GM23248 (cell line): ENCODE results near the gene ANO10. TPM values are rescaled to one million over a fixed set of nuclear protein-coding genes. Genes with fewer than 3 reads are reported as not detected.
A peak's percentile ranks its signal among the peaks of the same experiment; 100 is the strongest.
"Not testable (repeated sequence)": the region's sequence is repeated elsewhere in the genome, so short reads cannot be mapped to it uniquely, and the experiment has no call there.

Experiments used
- DNase-seq: peaks from one replicate; pipeline ENCODE4 v3.0.0-alpha.2; 2015
- H2AFZ ChIP-seq: fragments of 200-600 bp; sonication (generic); 2 replicates; pipeline ENCODE4 v1.6.1; 2016; ENCODE audit warnings: antibody characterized with exemption
- H3F3A ChIP-seq: fragments of 200-600 bp; sonication (generic); 2 replicates; pipeline ENCODE4 v1.6.1; 2016; ENCODE audit warnings: mild to moderate bottlenecking, antibody characterized with exemption, mixed run types; ENCODE audit not compliant: insufficient read depth
- H3K27ac ChIP-seq: fragments of 200-600 bp; sonication (generic); 2 replicates; pipeline ENCODE4 v1.5.1; 2016; ENCODE audit warnings: mild to moderate bottlenecking
- H3K27me3 ChIP-seq: fragments of 200-600 bp; sonication (generic); replicated peaks from 2 replicates; pipeline ENCODE4 v1.6.1; 2016; ENCODE audit warnings: mild to moderate bottlenecking; ENCODE audit not compliant: insufficient read depth
- H3K36me3 ChIP-seq: fragments of 200-600 bp; sonication (generic); 2 replicates; pipeline ENCODE4 v1.6.1; 2016; ENCODE audit warnings: low read depth, mild to moderate bottlenecking
- H3K4me1 ChIP-seq: fragments of 200-600 bp; sonication (generic); 2 replicates; pipeline ENCODE4 v1.6.1; 2016; ENCODE audit warnings: mild to moderate bottlenecking; ENCODE audit not compliant: insufficient read depth
- H3K4me2 ChIP-seq: fragments of 200-600 bp; sonication (generic); one replicate; pipeline ENCODE4 v1.6.1; 2016; ENCODE audit warnings: mild to moderate bottlenecking; ENCODE audit not compliant: unreplicated experiment
- H3K4me3 ChIP-seq: fragments of 200-600 bp; sonication (generic); 2 replicates; pipeline ENCODE4 v1.5.1; 2016; ENCODE audit warnings: mild to moderate bottlenecking
- H3K79me2 ChIP-seq: fragments of 200-600 bp; sonication (generic); 2 replicates; pipeline ENCODE4 v1.6.1; 2016; ENCODE audit warnings: mild to moderate bottlenecking; ENCODE audit not compliant: insufficient read depth
- H3K9ac ChIP-seq: fragments of 200-600 bp; sonication (generic); 2 replicates; pipeline ENCODE4 v1.6.1; 2016; ENCODE audit warnings: mild to moderate bottlenecking
- H3K9me2 ChIP-seq: fragments of 200-600 bp; sonication (generic); 2 replicates; pipeline ENCODE4 v1.6.1; 2016; ENCODE audit warnings: mixed run types, mild to moderate bottlenecking, moderate library complexity; ENCODE audit not compliant: insufficient read depth
- H3K9me3 ChIP-seq: fragments of 200-600 bp; sonication (generic); one replicate; pipeline ENCODE4 v1.6.1; 2017; ENCODE audit warnings: low read depth
- H4K20me1 ChIP-seq: fragments of 200-600 bp; sonication (generic); 2 replicates; pipeline ENCODE4 v1.6.0; 2016; ENCODE audit not compliant: insufficient read depth
- EZH2 ChIP-seq: fragments of 200-600 bp; sonication (generic); IDR thresholded peaks from 2 replicates; pipeline ENCODE4 v1.6.1; 2018; ENCODE audit warnings: antibody characterized with exemption, mild to moderate bottlenecking; ENCODE audit not compliant: insufficient read depth, poor library complexity, severe bottlenecking
- EZH2phosphoT487 ChIP-seq: fragments of 200-600 bp; sonication (generic); IDR thresholded peaks from 2 replicates; pipeline ENCODE4 v1.6.1; 2018; ENCODE audit warnings: antibody characterized with exemption, moderate library complexity, mild to moderate bottlenecking, low read depth; ENCODE audit not compliant: insufficient read depth
- WGBS, 2 experiments: methylation state at CpG; one replicate each; pipeline ENCODE4 v1.1.6; 2015 to 2017; ENCODE audit warnings: low lambda C conversion rate in 2 of 2, low coverage in 1 of 2; ENCODE audit errors: missing lambda C conversion rate in 2 of 2; 5-methylcytosine and 5-hydroxymethylcytosine counted together
- in situ Hi-C: fragments of 300-500 bp; cut with MboI; formaldehyde crosslinking; loops from 2 replicates; pipeline ENCODE4 v1.15.0; 2020
- polyA plus RNA-seq: library from polyadenylated mRNA; unstranded; fragments of >200 nt; fragmentation: Nextera tagmentation; extraction: Ambion mirVana; gene quantifications from 2 replicates; pipeline ENCODE4 v1.2.1, GENCODE V29; 2016
- total RNA-seq: library from RNA; depleted of rRNA; stranded (reverse); fragments of >200 nt; shearing (Covaris generic); gene quantifications from 2 replicates; pipeline ENCODE4 v1.2.3, GENCODE V29; 2014

The ANO10 gene
- total and polyA plus RNA-seq, 2 experiments from 2014 or later, result 51.1 to 73.2 TPM

- no peaks in the 10 kb centered on the region for H3K9me3 ChIP-seq
- in situ Hi-C loops, result loop anchor here (10.0 kb wide), 1 partner anchor 333 kb away; no protein-coding TSS in a partner anchor
- no peak overlapping the region for H3K4me3 ChIP-seq
- H3K4me2 ChIP-seq, result no peak overlapping the region
- no peaks in the 10 kb centered on the region for H4K20me1 ChIP-seq
- H3K9me2 ChIP-seq, result no peaks in the 10 kb centered on the region
- peak overlapping the region; percentile 23 for H3K27ac ChIP-seq
- peaks cover 12% of the 10 kb centered on the region; the same call in 1 of the 2 replicates for H3F3A ChIP-seq
- peaks cover 18% of the 10 kb centered on the region for H3K4me1 ChIP-seq
- H3K79me2 ChIP-seq, result no peaks in the 10 kb centered on the region
- TF ChIP-seq EZH2 (no peak), EZH2phosphoT487 (no peak)
- H3K36me3 ChIP-seq, result no peaks in the 10 kb centered on the region
- H2AFZ ChIP-seq, result 0 out of 2 replicates have a peak overlapping the region, but pooled peaks have one; percentile 8
- peak; percentile 9 for DNase-seq
- no peaks in the 10 kb centered on the region for H3K27me3 ChIP-seq
- H3K9ac ChIP-seq, result no peak overlapping the region
Observed at GRCh38 chr3:43497422-43497821, 124.4 kb downstream of the ANO10 start.

GRCh38 chr3:43496740-43497375 is 125.0 kb downstream of the ANO10 start:
- in situ Hi-C loops, result loop anchor here (10.0 kb wide), 1 partner anchor 332 kb away; no protein-coding TSS in a partner anchor
- Histone ChIP-seq H3K9me3 (no peaks in the 10 kb centered on the region), H3K27ac (peak overlapping the region; percentile 23), H3K9me2 (no peaks in the 10 kb centered on the region), H3K9ac (no peak overlapping the region), H3K4me3 (no peak overlapping the region), H3K36me3 (no peaks in the 10 kb centered on the region), H3F3A (peaks cover 12% of the 10 kb centered on the region; the same call in 1 of the 2 replicates), H3K4me1 (peaks cover 18% of the 10 kb centered on the region), H3K79me2 (no peaks in the 10 kb centered on the region), H4K20me1 (no peaks in the 10 kb centered on the region), H2AFZ (peak overlapping the region; percentile 47; the same call in 1 of the 2 replicates), H3K4me2 (no peak overlapping the region), H3K27me3 (no peaks in the 10 kb centered on the region)
- DNase-seq, result peak; percentile 36
- TF ChIP-seq EZH2 (no peak), EZH2phosphoT487 (no peak)
- 96 to 97% methylated on average over 3 of the region's 3 CpGs for WGBS, 2 experiments

GRCh38 chr3:43492932-43493331 is 128.9 kb downstream of the ANO10 start:
- in situ Hi-C loops, result loop anchor here (10.0 kb wide), 1 partner anchor 328 kb away; no protein-coding TSS in a partner anchor

GRCh38 chr3:43491807-43492206 is 130.0 kb downstream of the ANO10 start:
- H3K27me3 ChIP-seq, H3K9ac ChIP-seq, H3K9me3 ChIP-seq, H2AFZ ChIP-seq, H3K4me3 ChIP-seq, H3K9me2 ChIP-seq, H3K27ac ChIP-seq, H3K4me1 ChIP-seq, H4K20me1 ChIP-seq, H3F3A ChIP-seq, H3K36me3 ChIP-seq, DNase-seq, H3K4me2 ChIP-seq: not testable (repeated sequence)
- in situ Hi-C loops, result loop anchor here (10.0 kb wide), 1 partner anchor 327 kb away; no protein-coding TSS in a partner anchor
- H3K79me2 ChIP-seq, result 0 out of 2 replicates have a peak, but pooled peaks cover 11% of the 10 kb centered on the region
- WGBS, 2 experiments, result 81 to 87% methylated on average over 3 of the region's 3 CpGs

More at GRCh38 chr3:43492932-43493331, 128.9 kb downstream of the ANO10 start:
- H3K9me2 ChIP-seq, H3K9me3 ChIP-seq, H3K4me3 ChIP-seq, H3K4me2 ChIP-seq, H2AFZ ChIP-seq, H4K20me1 ChIP-seq, H3K36me3 ChIP-seq, H3K9ac ChIP-seq, DNase-seq, H3K27ac ChIP-seq, H3K27me3 ChIP-seq: not testable (repeated sequence)
- WGBS, 2 experiments, result 98 to 99% methylated on average over 4 of the region's 4 CpGs
- 0 out of 2 replicates have a peak, but pooled peaks cover 11% of the 10 kb centered on the region for H3K79me2 ChIP-seq
- H3F3A ChIP-seq, result peaks cover 11% of the 10 kb centered on the region; the same call in 1 of the 2 replicates
- H3K4me1 ChIP-seq, result peaks cover 15% of the 10 kb centered on the region
